CD4-positive, CD25-positive, alpha-beta regulatory T cell (primary cell): ENCODE results near the gene PXDC1. TPM values are rescaled to one million over a fixed set of nuclear protein-coding genes. Genes with fewer than 3 reads are reported as not detected.

Experiments
- ATAC-seq, 2 donors: fragments of 150-1000 bp; cut with Tn5 transposase; one replicate each; pipeline ENCODE4 v1.10.0; 2021; ENCODE audit warnings: low read depth in 2 of 2, moderate number of reproducible peaks in 2 of 2, moderate library complexity in 1 of 2
- DNase-seq, 3 donors: peaks; one replicate each; pipeline versions ENCODE4 v3.0.0 to v3.0.0-alpha.2; 2012 to 2022; ENCODE audit warnings: mixed read lengths in 1 of 3
- H3K27ac ChIP-seq: one replicate; pipeline ENCODE4 v1.7.0; 2013; ENCODE audit warnings: mild to moderate bottlenecking, low read length; ENCODE audit not compliant: insufficient read depth, poor library complexity, severe bottlenecking
- H3K27me3 ChIP-seq: one replicate; pipeline ENCODE4 v1.7.0; 2013; ENCODE audit warnings: low read length; ENCODE audit not compliant: control insufficient read depth, insufficient read depth
- H3K36me3 ChIP-seq: one replicate; pipeline ENCODE4 v1.7.0; 2013; ENCODE audit warnings: mild to moderate bottlenecking, low read length, moderate library complexity; ENCODE audit not compliant: control insufficient read depth, insufficient read depth
- H3K4me1 ChIP-seq: 2 replicates; pipeline ENCODE4 v1.7.0; 2013; ENCODE audit warnings: mild to moderate bottlenecking, low read length; ENCODE audit not compliant: insufficient read depth, control insufficient read depth, poor library complexity, severe bottlenecking
- H3K4me3 ChIP-seq: one replicate; pipeline ENCODE4 v1.7.0; 2013; ENCODE audit warnings: low read depth, mild to moderate bottlenecking, low read length, moderate library complexity
- H3K9me3 ChIP-seq, 2 experiments: 1 replicate in 1 of 2; 2 replicates in 1 of 2; pipeline ENCODE4 v1.7.0; 2013; ENCODE audit warnings: low read length in 2 of 2, mild to moderate bottlenecking in 1 of 2, moderate library complexity in 1 of 2; ENCODE audit not compliant: control insufficient read depth in 2 of 2
- H3K27ac Mint-ChIP-seq, 3 donors: one replicate each; pipeline ENCODE4 v1.8.0; 2020 to 2022; ENCODE audit warnings: mild to moderate bottlenecking in 3 of 3, mixed read lengths in 3 of 3, moderate library complexity in 2 of 3
- H3K27me3 Mint-ChIP-seq: one replicate; pipeline ENCODE4 v1.8.0; 2022; ENCODE audit warnings: mild to moderate bottlenecking, mixed read lengths
- H3K36me3 Mint-ChIP-seq: one replicate; pipeline ENCODE4 v1.8.0; 2020; ENCODE audit warnings: mixed read lengths
- H3K4me1 Mint-ChIP-seq, 4 donors: one replicate each; pipeline ENCODE4 v1.8.0; 2020 to 2022; ENCODE audit warnings: mixed read lengths in 4 of 4, mild to moderate bottlenecking in 1 of 4
- H3K4me3 Mint-ChIP-seq, 4 donors: one replicate each; pipeline ENCODE4 v1.8.0; 2020 to 2022; ENCODE audit warnings: mild to moderate bottlenecking in 4 of 4, mixed read lengths in 4 of 4, moderate library complexity in 3 of 4
- H3K9me3 Mint-ChIP-seq, 7 donors: one replicate each; pipeline ENCODE4 v1.8.0; 2020 to 2022; ENCODE audit warnings: mixed read lengths in 7 of 7, mild to moderate bottlenecking in 3 of 7, moderate library complexity in 2 of 7
- polyA plus RNA-seq, 4 donors: library from polyadenylated mRNA; unstranded; fragments of 300-500 nt; fragmentation: Illumina TruSeq; gene quantifications; one replicate each; pipeline ENCODE4 v1.2.3, GENCODE V29; 2021
- total RNA-seq: library from RNA; stranded (reverse); gene quantifications from one replicate; pipeline ENCODE4 v1.2.3, GENCODE V29; 2022

Gene PXDC1
- total and polyA plus RNA-seq, 5 donors from 2014 or later = 1.1 TPM; not detected in 4

DNA sequence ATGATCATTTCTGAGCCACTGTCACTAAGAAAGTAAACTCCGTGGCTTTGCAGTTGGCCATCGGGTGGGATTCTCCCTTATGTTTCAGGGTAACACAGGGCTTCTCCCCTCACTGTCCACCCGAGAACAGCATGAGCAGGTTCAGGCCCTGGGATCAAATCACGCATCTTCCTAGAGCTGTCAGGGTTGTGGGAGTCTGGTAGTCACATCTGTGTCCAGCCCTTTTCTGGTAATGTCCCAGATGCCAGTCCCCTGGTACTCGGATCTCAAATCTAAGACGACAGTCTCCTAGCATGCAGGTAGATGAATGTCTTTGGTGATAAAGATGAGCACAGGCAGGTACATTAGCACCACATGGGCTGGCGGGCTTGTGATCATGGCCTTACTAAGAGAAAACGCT is 4.8 kb downstream of the PXDC1 start:
- peaks cover 25% of the 10 kb centered on the region for H3K4me1 ChIP-seq
- no peak for DNase-seq
- H3K36me3 Mint-ChIP-seq = no peaks in the 10 kb centered on the region
- peaks cover 2% of the 10 kb centered on the region for H3K27me3 ChIP-seq
- no peaks in the 10 kb centered on the region for H3K9me3 Mint-ChIP-seq
- no peak overlapping the region for H3K27ac Mint-ChIP-seq
- peaks cover 36% of the 10 kb centered on the region for H3K27me3 Mint-ChIP-seq
- H3K27ac ChIP-seq = no peak overlapping the region
- no peak overlapping the region for H3K4me3 ChIP-seq
- H3K4me1 Mint-ChIP-seq = peaks cover 7 to 30% (median 12%) of the 10 kb centered on the region in 4 donors
- no peak for ATAC-seq
- H3K9me3 ChIP-seq = no peaks in the 10 kb centered on the region
- no peaks in the 10 kb centered on the region for H3K36me3 ChIP-seq
- no peak overlapping the region for H3K4me3 Mint-ChIP-seq

DNA sequence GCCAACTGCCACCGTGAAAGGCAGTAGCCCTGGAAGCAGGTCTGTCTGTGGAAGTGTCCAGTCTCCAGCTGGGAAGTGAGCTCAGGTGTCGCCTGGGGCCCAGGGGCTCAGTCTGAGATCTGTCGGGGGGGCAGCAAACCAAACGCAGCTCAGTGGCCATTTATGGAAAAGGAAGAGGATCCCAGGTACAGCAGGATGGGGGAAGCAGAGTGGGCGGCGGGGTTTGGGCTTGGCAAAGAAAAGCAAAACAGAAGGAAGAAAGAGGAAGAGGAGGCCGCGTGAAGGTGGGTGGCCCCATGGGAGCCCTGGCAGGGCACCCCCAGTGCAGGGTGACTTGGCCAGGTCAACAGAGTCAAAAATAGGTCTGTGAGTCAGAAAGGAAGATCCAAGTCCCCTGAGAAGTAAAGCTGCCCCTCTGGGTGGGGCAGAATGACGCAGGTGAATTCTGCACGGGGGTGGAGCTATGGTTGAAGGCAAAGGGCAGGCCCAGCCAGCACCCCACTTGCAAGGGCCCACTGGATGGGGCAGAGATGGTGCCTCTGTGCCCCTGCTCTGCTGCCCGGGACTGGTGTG is 5.3 kb downstream of the PXDC1 start:
- no peaks in the 10 kb centered on the region for H3K9me3 Mint-ChIP-seq
- Histone ChIP-seq H3K27ac (no peak overlapping the region), H3K4me3 (no peak overlapping the region), H3K9me3 (no peaks in the 10 kb centered on the region), H3K36me3 (no peaks in the 10 kb centered on the region), H3K4me1 (peaks cover 21% of the 10 kb centered on the region), H3K27me3 (peaks cover 2% of the 10 kb centered on the region)
- H3K4me1 Mint-ChIP-seq = peaks cover 7 to 30% (median 12%) of the 10 kb centered on the region in 4 donors
- no peaks in the 10 kb centered on the region for H3K36me3 Mint-ChIP-seq
- DNase-seq = no peak
- ATAC-seq = no peak
- peak overlapping the region in 1 of 3 donors; percentile 86 for H3K27ac Mint-ChIP-seq
- H3K4me3 Mint-ChIP-seq = peak overlapping the region in 1 of 4 donors; percentile 34
- H3K27me3 Mint-ChIP-seq = peaks cover 36% of the 10 kb centered on the region

DNA sequence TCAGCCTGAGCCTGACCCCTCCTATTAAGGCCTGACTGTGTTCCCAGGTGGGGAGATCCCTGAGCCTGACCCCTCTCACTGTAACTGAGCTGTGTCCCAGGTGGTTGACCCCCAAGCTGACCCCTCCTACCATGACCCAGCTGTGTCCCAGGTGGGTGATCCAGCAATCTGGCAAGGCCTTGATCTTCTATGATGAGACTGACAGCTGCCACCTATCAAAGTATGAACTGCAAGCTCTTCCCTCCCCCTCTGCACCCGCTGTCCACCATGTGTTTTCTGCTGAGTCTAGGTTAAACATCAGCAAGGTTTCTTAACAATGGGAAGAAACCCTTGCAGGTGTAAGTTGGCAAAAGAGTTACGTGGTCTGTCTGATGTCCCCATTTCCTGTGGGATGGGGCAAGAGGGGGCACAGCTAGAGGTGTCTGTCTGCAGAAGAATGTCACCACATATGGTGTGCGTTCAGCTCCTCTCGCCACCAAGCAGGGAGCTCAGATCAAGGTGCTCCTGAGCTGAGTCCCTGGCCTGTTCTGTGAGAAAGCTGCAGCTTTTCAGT is 5.9 kb downstream of the PXDC1 start:
- Mint-ChIP-seq H3K4me3 (peak overlapping the region in 2 of 4 donors; percentile 5 to 36), H3K4me1 (peaks cover 7 to 30% (median 12%) of the 10 kb centered on the region in 4 donors), H3K27me3 (peaks cover 36% of the 10 kb centered on the region), H3K9me3 (no peaks in the 10 kb centered on the region), H3K36me3 (no peaks in the 10 kb centered on the region), H3K27ac (peak overlapping the region in 1 of 3 donors; percentile 86)
- Histone ChIP-seq H3K27me3 (peaks cover 2% of the 10 kb centered on the region), H3K4me1 (peaks cover 16% of the 10 kb centered on the region), H3K27ac (no peak overlapping the region), H3K4me3 (no peak overlapping the region), H3K36me3 (no peaks in the 10 kb centered on the region), H3K9me3 (no peaks in the 10 kb centered on the region)
- DNase-seq = no peak
- ATAC-seq = no peak

DNA sequence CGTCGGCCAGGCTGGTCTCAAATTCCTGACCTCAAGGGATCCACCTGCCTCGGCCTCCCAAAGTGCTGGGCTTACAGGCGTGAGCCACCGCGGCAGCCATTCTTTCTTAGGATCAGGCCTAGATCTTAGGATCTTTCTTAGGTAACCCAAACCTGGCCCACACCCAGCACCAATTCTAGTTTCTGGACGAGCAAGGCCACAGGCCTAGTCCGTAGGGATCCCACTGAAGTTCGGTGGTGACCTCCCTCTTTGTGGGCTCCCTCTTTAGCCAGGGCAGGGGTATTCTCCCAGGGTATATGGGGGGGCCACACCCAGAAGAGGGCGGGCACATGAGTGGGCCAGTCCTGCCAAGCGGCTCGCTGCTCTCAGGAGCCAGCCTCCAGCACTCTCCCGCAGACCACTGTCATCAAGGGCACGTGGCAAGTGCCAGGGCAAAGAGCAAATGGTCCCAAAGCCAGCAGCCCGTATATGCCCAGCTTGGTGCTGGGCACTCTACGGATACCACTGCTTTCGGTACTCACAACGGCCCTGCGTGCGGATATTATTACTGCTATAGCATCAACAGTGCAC is 6.5 kb downstream of the PXDC1 start:
- peak overlapping the region in 1 of 4 donors; percentile 5 for H3K4me3 Mint-ChIP-seq

DNA sequence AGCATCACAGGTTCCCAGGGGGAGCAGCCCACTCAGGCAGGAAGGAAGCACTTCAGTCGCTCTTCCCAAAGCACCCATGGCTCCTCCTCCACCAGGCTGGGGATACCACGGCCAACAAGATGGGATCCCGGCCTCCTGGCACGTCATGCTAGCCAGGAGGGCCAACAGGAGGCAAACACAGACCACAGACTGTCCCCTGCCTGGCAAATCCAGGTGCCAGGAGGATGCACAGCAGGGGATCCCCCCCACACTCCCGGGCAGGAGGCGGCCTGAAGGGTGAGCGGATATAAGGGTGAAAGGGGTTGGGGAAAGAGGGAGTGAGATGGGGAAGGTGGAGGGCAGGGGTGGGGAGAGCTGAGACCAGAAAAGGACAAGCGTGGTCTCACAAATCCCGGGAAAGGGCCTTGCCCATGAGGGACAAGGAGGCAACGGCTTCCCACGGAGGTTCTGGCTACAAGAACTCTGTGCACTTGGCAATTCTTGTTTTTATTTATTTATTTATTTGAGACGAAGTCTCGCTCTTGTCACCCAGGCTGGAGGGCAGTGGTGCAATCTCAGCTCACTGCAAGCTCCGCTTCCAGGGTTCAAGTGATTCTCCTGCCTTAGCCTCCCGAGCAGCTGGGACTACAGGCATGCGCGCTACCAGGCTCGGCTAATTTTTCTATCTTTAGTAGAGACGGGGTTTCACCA is 7.2 kb downstream of the PXDC1 start:
- H3K9me3 Mint-ChIP-seq = no peaks in the 10 kb centered on the region
- no peaks in the 10 kb centered on the region for H3K36me3 Mint-ChIP-seq
- Histone ChIP-seq H3K9me3 (no peaks in the 10 kb centered on the region), H3K27me3 (no peaks in the 10 kb centered on the region), H3K36me3 (no peaks in the 10 kb centered on the region), H3K4me3 (no peak overlapping the region), H3K4me1 (peaks cover 10% of the 10 kb centered on the region), H3K27ac (no peak overlapping the region)
- DNase-seq (no peak), ATAC-seq (no peak)
- peaks cover 7 to 27% (median 12%) of the 10 kb centered on the region in 4 donors for H3K4me1 Mint-ChIP-seq
- H3K4me3 Mint-ChIP-seq = no peak overlapping the region
- no peak overlapping the region for H3K27ac Mint-ChIP-seq
- H3K27me3 Mint-ChIP-seq = peaks cover 26% of the 10 kb centered on the region

More for the DNA sequence above, 6.5 kb downstream of the PXDC1 start:
- Histone ChIP-seq H3K4me1 (peaks cover 10% of the 10 kb centered on the region), H3K36me3 (no peaks in the 10 kb centered on the region), H3K9me3 (no peaks in the 10 kb centered on the region), H3K27ac (no peak overlapping the region), H3K4me3 (no peak overlapping the region), H3K27me3 (peaks cover 2% of the 10 kb centered on the region)
- no peak overlapping the region for H3K27ac Mint-ChIP-seq
- H3K9me3 Mint-ChIP-seq = no peaks in the 10 kb centered on the region
- no peak for DNase-seq
- peaks cover 7 to 30% (median 12%) of the 10 kb centered on the region in 4 donors for H3K4me1 Mint-ChIP-seq
- no peak for ATAC-seq
- H3K36me3 Mint-ChIP-seq = no peaks in the 10 kb centered on the region
- H3K27me3 Mint-ChIP-seq = peaks cover 32% of the 10 kb centered on the region

DNA sequence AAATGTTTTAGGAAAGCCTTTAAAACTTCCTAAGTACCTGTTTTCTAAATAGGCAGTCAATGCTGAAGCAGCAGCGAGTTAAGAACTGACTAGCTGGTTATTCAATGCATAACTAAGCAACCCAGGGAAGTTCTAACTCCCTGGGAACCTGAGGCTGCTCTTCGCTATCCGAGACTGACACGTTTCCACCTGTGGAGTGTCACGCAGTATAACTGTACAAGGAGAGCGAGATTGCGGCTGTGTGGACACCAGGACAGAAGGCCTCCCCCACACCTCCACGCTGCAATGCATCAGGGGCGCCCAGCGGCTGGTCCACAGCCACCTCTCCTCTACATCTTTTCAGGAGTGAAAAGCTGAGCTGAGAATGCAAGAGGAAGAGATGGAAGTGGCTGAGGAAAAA is 8.0 kb downstream of the PXDC1 start:
- no peak for ATAC-seq
- peaks cover 10% of the 10 kb centered on the region for H3K4me1 ChIP-seq

DNA sequence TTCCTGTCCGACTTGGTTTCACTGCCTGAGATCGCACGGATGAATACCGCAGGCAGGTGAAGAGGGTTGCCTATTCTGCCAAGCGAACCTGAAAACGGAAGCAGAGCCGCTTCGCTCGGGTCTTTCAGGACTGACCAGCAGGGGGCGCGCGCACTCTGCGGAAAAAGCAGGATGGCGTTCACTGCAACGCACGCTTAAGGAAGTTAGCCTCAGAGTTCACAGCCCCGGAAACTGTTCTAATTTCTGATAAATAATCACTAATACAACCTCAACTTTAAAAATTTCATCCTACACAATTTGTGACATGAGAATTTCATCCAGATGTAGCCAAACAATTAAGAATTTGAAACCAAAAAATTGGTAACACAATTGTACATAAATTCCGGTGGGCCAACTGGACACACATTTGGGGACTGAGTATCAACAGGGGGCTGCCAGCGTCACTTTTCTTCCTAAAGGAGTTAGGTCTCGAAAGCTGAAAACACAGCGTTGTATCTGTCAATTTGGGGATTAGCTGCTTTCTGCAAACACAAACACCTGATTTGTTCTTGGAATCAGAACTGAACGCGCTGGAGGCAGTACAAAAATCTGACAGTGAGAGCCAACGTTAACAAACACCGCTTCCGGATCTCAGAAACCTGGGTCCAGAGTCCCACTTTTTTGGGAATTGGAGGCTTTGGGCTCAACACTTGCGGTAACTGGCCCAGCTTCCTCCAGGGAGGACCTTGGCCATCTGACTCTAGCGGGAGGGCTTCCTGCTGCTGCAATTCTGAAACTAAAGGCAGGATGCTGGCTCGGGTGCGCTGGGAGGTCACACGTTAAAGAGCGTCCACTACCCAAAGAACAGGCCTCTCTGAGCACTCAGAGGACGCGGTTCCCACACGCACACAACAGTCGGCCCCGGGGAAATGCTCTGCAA is 8.8 kb downstream of the PXDC1 start:
- Mint-ChIP-seq H3K4me3 (peak overlapping the region; percentile 65 to 76 (median 74)), H3K27ac (peak overlapping the region in 2 of 3 donors; percentile 32 to 59), H3K9me3 (no peaks in the 10 kb centered on the region), H3K27me3 (peaks cover 14% of the 10 kb centered on the region), H3K36me3 (no peaks in the 10 kb centered on the region), H3K4me1 (peaks cover 7 to 20% (median 12%) of the 10 kb centered on the region in 4 donors)
- Histone ChIP-seq H3K4me3 (peak overlapping the region; percentile 68), H3K9me3 (no peaks in the 10 kb centered on the region), H3K4me1 (peaks cover 10% of the 10 kb centered on the region), H3K36me3 (no peaks in the 10 kb centered on the region), H3K27ac (no peak overlapping the region), H3K27me3 (no peaks in the 10 kb centered on the region)
- peak; percentile 83 to 86 for ATAC-seq
- peak; percentile 74 to 85 (median 83) for DNase-seq

More for the DNA sequence above, 8.0 kb downstream of the PXDC1 start:
- no peak for DNase-seq
- H3K4me3 ChIP-seq = no peak overlapping the region
- Mint-ChIP-seq H3K27me3 (peaks cover 19% of the 10 kb centered on the region), H3K4me3 (no peak overlapping the region), H3K4me1 (peaks cover 7 to 24% (median 12%) of the 10 kb centered on the region in 4 donors), H3K9me3 (no peaks in the 10 kb centered on the region), H3K36me3 (no peaks in the 10 kb centered on the region), H3K27ac (peak overlapping the region in 1 of 3 donors; percentile 59)
- no peaks in the 10 kb centered on the region for H3K27me3 ChIP-seq
- H3K27ac ChIP-seq = no peak overlapping the region
- H3K36me3 ChIP-seq = no peaks in the 10 kb centered on the region
- H3K9me3 ChIP-seq = no peaks in the 10 kb centered on the region
